CD14-positive monocyte (primary cell): ENCODE results near the gene NOTCH1. TPM values are rescaled to one million over a fixed set of nuclear protein-coding genes. Genes with fewer than 3 reads are reported as not detected.

Source experiments
- DNase-seq, 3 donors: peaks; one replicate each; pipeline ENCODE4 v3.0.0-alpha.2; 2011 to 2022
- H2AFZ ChIP-seq: 2 replicates; pipeline ENCODE4 v1.6.0; 2012; ENCODE audit warnings: mild to moderate bottlenecking, low read depth, low read length, inconsistent platforms; ENCODE audit not compliant: insufficient read depth, poor library complexity, severe bottlenecking
- H3K27ac ChIP-seq, 2 donors: 1 replicate in 1 of 2; 2 replicates in 1 of 2; pipeline ENCODE4 v1.5.1; 2012 to 2013; ENCODE audit warnings: low read length in 2 of 2, control low read depth in 1 of 2, inconsistent platforms in 1 of 2, low read depth in 1 of 2, mild to moderate bottlenecking in 1 of 2
- H3K27me3 ChIP-seq, 2 donors: one replicate each; pipeline versions ENCODE4 v1.6.0 to v1.6.1; 2011 to 2013; ENCODE audit warnings: low read length in 2 of 2; ENCODE audit not compliant: control insufficient read depth in 2 of 2, insufficient read depth in 2 of 2
- H3K36me3 ChIP-seq, 2 donors: replicated peaks in 1 of 2; 1 replicate in 1 of 2; 2 replicates in 1 of 2; pipeline versions ENCODE4 v1.5.1 to v1.6.1; 2012 to 2013; ENCODE audit warnings: low read length in 2 of 2, control low read depth in 1 of 2, inconsistent platforms in 1 of 2, mild to moderate bottlenecking in 1 of 2; ENCODE audit not compliant: insufficient read depth in 2 of 2, control insufficient read depth in 1 of 2
- H3K4me1 ChIP-seq, 2 donors: 1 replicate in 1 of 2; 2 replicates in 1 of 2; pipeline versions ENCODE4 v1.5.1 to v1.6.1; 2012 to 2013; ENCODE audit warnings: low read length in 2 of 2, control low read depth in 1 of 2, inconsistent platforms in 1 of 2, mild to moderate bottlenecking in 1 of 2, moderate library complexity in 1 of 2; ENCODE audit not compliant: insufficient read depth in 2 of 2, control insufficient read depth in 1 of 2
- H3K4me2 ChIP-seq: replicated peaks from 2 replicates; pipeline ENCODE3; 2012; ENCODE audit warnings: low read length, moderate library complexity, mild to moderate bottlenecking; ENCODE audit not compliant: poor library complexity, severe bottlenecking; ENCODE audit errors: extremely low read depth
- H3K4me3 ChIP-seq, 3 experiments: fragments of 200-600 bp in 1 of 3; sonication (generic) in 1 of 3; replicated peaks in 1 of 3; 1 replicate in 2 of 3; 2 replicates in 1 of 3; pipeline ENCODE4 v1.5.1; 2011 to 2013; ENCODE audit warnings: low read length in 3 of 3, mild to moderate bottlenecking in 3 of 3, control low read depth in 2 of 3, low read depth in 2 of 3, inconsistent platforms in 1 of 3, moderate library complexity in 1 of 3
- H3K79me2 ChIP-seq: 2 replicates; pipeline ENCODE4 v1.6.0; 2012; ENCODE audit warnings: mild to moderate bottlenecking, control low read depth, inconsistent platforms, low read length, moderate library complexity; ENCODE audit not compliant: insufficient read depth
- H3K9ac ChIP-seq: 2 replicates; pipeline ENCODE4 v1.6.0; 2017; ENCODE audit warnings: low read length, mild to moderate bottlenecking; ENCODE audit not compliant: insufficient read depth, poor library complexity, severe bottlenecking
- H3K9me3 ChIP-seq, 2 donors: replicated peaks in 1 of 2; 1 replicate in 1 of 2; 2 replicates in 1 of 2; pipeline versions ENCODE4 v1.5.1 to v1.6.1; 2012 to 2013; ENCODE audit warnings: low read length in 2 of 2, control low read depth in 1 of 2; ENCODE audit not compliant: control insufficient read depth in 1 of 2, insufficient read depth in 1 of 2
- H4K20me1 ChIP-seq: 2 replicates; pipeline ENCODE4 v1.6.0; 2012; ENCODE audit warnings: mild to moderate bottlenecking, low read length, control low read depth, moderate library complexity; ENCODE audit not compliant: insufficient read depth
- H3K27ac Mint-ChIP-seq, 7 donors: one replicate each; pipeline ENCODE4 v1.8.0; 2020; ENCODE audit warnings: mild to moderate bottlenecking in 7 of 7, mixed read lengths in 7 of 7, moderate library complexity in 6 of 7, inconsistent platforms in 2 of 7
- H3K27me3 Mint-ChIP-seq, 3 donors: one replicate each; pipeline ENCODE4 v1.8.0; 2021 to 2022; ENCODE audit warnings: low read depth in 3 of 3, mild to moderate bottlenecking in 3 of 3, mixed read lengths in 3 of 3, moderate library complexity in 3 of 3, inconsistent platforms in 1 of 3
- H3K36me3 Mint-ChIP-seq, 2 donors: one replicate each; pipeline ENCODE4 v1.8.0; 2020; ENCODE audit warnings: mixed read lengths in 2 of 2, inconsistent platforms in 1 of 2, mild to moderate bottlenecking in 1 of 2
- H3K4me1 Mint-ChIP-seq: one replicate; pipeline ENCODE4 v1.8.0; 2020; ENCODE audit warnings: mild to moderate bottlenecking, mixed read lengths
- H3K4me3 Mint-ChIP-seq, 2 donors: one replicate each; pipeline ENCODE4 v1.8.0; 2020; ENCODE audit warnings: mild to moderate bottlenecking in 2 of 2, mixed read lengths in 2 of 2, moderate library complexity in 1 of 2
- H3K9me3 Mint-ChIP-seq, 7 donors: one replicate each; pipeline ENCODE4 v1.8.0; 2020 to 2022; ENCODE audit warnings: mixed read lengths in 7 of 7, mild to moderate bottlenecking in 6 of 7, moderate library complexity in 6 of 7, inconsistent platforms in 2 of 7
- WGBS: methylation state at CpG from one replicate; pipeline ENCODE4 v1.1.5; 2013; ENCODE audit warnings: missing lambda C conversion rate; ENCODE audit not compliant: insufficient coverage; 5-methylcytosine and 5-hydroxymethylcytosine counted together
- intact Hi-C, 2 donors: fragments of 100-400 bp; cut with micrococcal nuclease; formaldehyde crosslinking; loops; one replicate each; pipeline versions ENCODE4 v1.15.0 to v1.15.1; 2023
- polyA plus RNA-seq, 3 donors: library from polyadenylated mRNA; depleted of rRNA in 1 of 3; unstranded in 2 of 3; stranded (reverse) in 1 of 3; fragments of 300-500 nt in 2 of 3; fragments of >200 nt in 1 of 3; fragmentation: Illumina TruSeq in 2 of 3; gene quantifications; 1 replicate in 2 of 3; 2 replicates in 1 of 3; pipeline ENCODE4 v1.2.3, GENCODE V29; 2012 to 2021
- TF ChIP-seq, protein P1 (sequence below): fragments of 200-600 bp; IDR thresholded peaks from one replicate; pipeline ENCODE4 v1.8.0; 2022; ENCODE audit warnings: antibody characterized with exemption, mild to moderate bottlenecking

The NOTCH1 gene
- polyA plus RNA-seq, 3 donors = 1.4 to 33.0 (median 2.2) TPM

DNA sequence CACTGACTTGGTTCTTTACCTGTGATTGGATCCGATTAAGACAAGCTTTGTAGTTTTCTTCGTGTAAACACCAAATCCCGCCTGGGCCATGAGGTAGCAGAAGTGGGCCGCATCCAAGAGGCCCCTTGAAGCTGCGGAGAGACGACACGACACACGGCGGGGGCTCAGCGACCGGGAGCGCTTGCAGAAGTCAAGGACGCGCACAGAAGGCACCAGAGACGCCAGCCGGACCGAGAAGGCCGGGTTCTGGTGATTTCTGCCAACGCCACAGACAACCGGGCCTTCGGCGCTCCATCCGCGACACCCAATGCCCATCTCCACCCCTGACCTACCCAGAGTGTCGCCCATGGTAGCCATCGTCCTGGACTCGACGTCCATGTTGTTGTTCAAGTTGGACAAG lies 86.4 kb downstream of the NOTCH1 start:
- Histone ChIP-seq H3K9me3 (no peaks in the 10 kb centered on the region), H4K20me1 (peaks cover 62% of the 10 kb centered on the region), H3K4me2 (no peak overlapping the region), H3K36me3 (peaks cover 97 to 98% of the 10 kb centered on the region in 2 donors), H3K4me1 (no peaks in the 10 kb centered on the region), H3K9ac (no peak overlapping the region), H3K27ac (no peak overlapping the region), H3K27me3 (no peaks in the 10 kb centered on the region), H3K79me2 (no peaks in the 10 kb centered on the region), H2AFZ (no peak overlapping the region), H3K4me3 (no peak overlapping the region)
- Mint-ChIP-seq H3K9me3 (no peaks in the 10 kb centered on the region), H3K4me1 (no peaks in the 10 kb centered on the region), H3K36me3 (peaks cover 87 to 99% of the 10 kb centered on the region in 2 donors), H3K4me3 (no peak overlapping the region), H3K27ac (peak overlapping the region in 3 of 7 donors; percentile 25 to 34 (median 26)), H3K27me3 (peaks cover 0 to 1% (median 0%) of the 10 kb centered on the region in 3 donors)
- DNase-seq = no peak
- 96% methylated on average over 28 of the region's 28 CpGs for WGBS
- intact Hi-C loops = no loop called here
- TF ChIP-seq, protein P1, sequence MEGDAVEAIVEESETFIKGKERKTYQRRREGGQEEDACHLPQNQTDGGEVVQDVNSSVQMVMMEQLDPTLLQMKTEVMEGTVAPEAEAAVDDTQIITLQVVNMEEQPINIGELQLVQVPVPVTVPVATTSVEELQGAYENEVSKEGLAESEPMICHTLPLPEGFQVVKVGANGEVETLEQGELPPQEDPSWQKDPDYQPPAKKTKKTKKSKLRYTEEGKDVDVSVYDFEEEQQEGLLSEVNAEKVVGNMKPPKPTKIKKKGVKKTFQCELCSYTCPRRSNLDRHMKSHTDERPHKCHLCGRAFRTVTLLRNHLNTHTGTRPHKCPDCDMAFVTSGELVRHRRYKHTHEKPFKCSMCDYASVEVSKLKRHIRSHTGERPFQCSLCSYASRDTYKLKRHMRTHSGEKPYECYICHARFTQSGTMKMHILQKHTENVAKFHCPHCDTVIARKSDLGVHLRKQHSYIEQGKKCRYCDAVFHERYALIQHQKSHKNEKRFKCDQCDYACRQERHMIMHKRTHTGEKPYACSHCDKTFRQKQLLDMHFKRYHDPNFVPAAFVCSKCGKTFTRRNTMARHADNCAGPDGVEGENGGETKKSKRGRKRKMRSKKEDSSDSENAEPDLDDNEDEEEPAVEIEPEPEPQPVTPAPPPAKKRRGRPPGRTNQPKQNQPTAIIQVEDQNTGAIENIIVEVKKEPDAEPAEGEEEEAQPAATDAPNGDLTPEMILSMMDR = no peak

DNA sequence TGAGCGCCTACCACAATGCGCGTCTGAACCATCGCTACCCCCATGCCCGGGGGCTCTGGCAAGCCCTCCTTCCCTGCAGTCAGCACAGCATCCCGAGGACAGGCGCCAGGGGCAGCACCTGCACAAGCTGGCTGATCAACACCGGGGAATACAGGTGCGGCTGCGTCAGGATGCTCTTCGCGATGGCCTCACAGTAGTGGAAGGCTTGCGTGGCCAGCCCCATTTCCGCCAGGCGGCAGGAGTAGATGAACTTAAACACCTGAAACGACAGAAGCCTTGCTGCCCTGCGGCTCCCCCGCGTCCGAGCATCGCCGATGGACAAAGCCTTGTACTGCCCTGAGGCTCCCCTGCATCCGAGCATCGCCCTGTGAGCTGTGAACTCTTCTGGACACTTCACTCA lies 88.5 kb downstream of the NOTCH1 start:
- no peaks in the 10 kb centered on the region for H3K4me1 ChIP-seq
- no peaks in the 10 kb centered on the region for H3K27me3 ChIP-seq
- H4K20me1 ChIP-seq = peaks cover 55% of the 10 kb centered on the region
- no peak for DNase-seq
- TF ChIP-seq, protein P1 = no peak
- H3K9ac ChIP-seq = no peak overlapping the region
- Mint-ChIP-seq H3K27me3 (peaks cover 0 to 1% (median 0%) of the 10 kb centered on the region in 3 donors), H3K36me3 (peaks cover 81 to 99% of the 10 kb centered on the region in 2 donors), H3K4me1 (no peaks in the 10 kb centered on the region), H3K27ac (peak overlapping the region in 1 of 7 donors; percentile 82), H3K9me3 (no peaks in the 10 kb centered on the region), H3K4me3 (no peak overlapping the region)
- intact Hi-C loops = no loop called here
- H3K4me3 ChIP-seq = no peak overlapping the region
- no peak overlapping the region for H3K4me2 ChIP-seq
- peaks cover 91 to 93% of the 10 kb centered on the region in 2 donors for H3K36me3 ChIP-seq
- whole genome bisulfite sequencing = 98% methylated on average over 24 of the region's 24 CpGs
- no peak overlapping the region for H2AFZ ChIP-seq
- no peak overlapping the region for H3K27ac ChIP-seq
- H3K9me3 ChIP-seq = no peaks in the 10 kb centered on the region
- no peaks in the 10 kb centered on the region for H3K79me2 ChIP-seq
